Osteocyte (in vitro differentiated cells): ENCODE results near the gene VPS26B. TPM values are rescaled to one million over a fixed set of nuclear protein-coding genes. Genes with fewer than 3 reads are reported as not detected.

ENCODE experiments used
- DNase-seq: peaks from one replicate; pipeline ENCODE4 v3.0.0; 2021; ENCODE audit warnings: mixed read lengths; ENCODE audit not compliant: unreplicated experiment; ENCODE audit errors: extremely low spot score
- H3K27ac Mint-ChIP-seq: one replicate; pipeline ENCODE4 v1.8.0; 2021; ENCODE audit warnings: mild to moderate bottlenecking, mixed read lengths; ENCODE audit not compliant: unreplicated experiment
- H3K27me3 Mint-ChIP-seq: one replicate; pipeline ENCODE4 v1.8.0; 2021; ENCODE audit warnings: mixed read lengths; ENCODE audit not compliant: unreplicated experiment
- H3K36me3 Mint-ChIP-seq: one replicate; pipeline ENCODE4 v1.8.0; 2021; ENCODE audit warnings: mixed read lengths; ENCODE audit not compliant: unreplicated experiment
- H3K4me1 Mint-ChIP-seq: one replicate; pipeline ENCODE4 v1.8.0; 2021; ENCODE audit warnings: mixed read lengths; ENCODE audit not compliant: unreplicated experiment
- H3K4me3 Mint-ChIP-seq: one replicate; pipeline ENCODE4 v1.8.0; 2021; ENCODE audit warnings: mild to moderate bottlenecking, moderate library complexity, mixed read lengths; ENCODE audit not compliant: unreplicated experiment
- H3K9me3 Mint-ChIP-seq: one replicate; pipeline ENCODE4 v1.8.0; 2021; ENCODE audit warnings: mixed read lengths; ENCODE audit not compliant: unreplicated experiment
- CTCF ChIP-seq: fragments of 200-600 bp; sonication (generic); IDR thresholded peaks from 2 replicates; pipeline ENCODE4 v1.5.0; 2021; ENCODE audit warnings: antibody characterized with exemption, mild to moderate bottlenecking, moderate library complexity
- total RNA-seq: library from RNA; stranded (reverse); gene quantifications from 2 replicates; pipeline ENCODE4 v1.2.1, GENCODE V29; 2021

Gene VPS26B
- total RNA-seq, 1 donor from 2014 or later, result 54.3 TPM

DNA sequence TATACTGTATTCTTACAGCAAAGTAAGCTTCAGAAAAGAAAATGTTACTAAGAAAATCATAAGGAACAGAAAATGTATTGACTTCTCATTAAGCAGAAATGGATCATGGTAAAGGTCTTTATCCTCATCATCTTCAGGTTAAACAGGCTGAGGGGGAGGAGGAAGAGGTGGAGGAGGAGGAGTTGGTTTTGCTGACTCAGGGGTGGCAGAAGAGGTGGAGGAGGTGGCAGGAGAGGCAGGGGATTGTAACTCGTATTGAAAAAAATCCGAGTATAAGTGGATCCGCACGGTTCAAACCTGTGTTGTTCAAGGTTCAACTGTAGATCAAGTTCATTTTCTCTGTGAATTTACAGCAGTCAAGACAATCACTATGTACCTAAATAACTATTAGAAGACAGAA, 64.7 kb downstream of the VPS26B start:
- H3K9me3 Mint-ChIP-seq, result no peaks in the 10 kb centered on the region
- no peak overlapping the region for H3K27ac Mint-ChIP-seq
- peaks cover 12% of the 10 kb centered on the region for H3K27me3 Mint-ChIP-seq
- H3K36me3 Mint-ChIP-seq, result no peaks in the 10 kb centered on the region
- no peak for TF ChIP-seq CTCF
- H3K4me3 Mint-ChIP-seq, result no peak overlapping the region
- no peaks in the 10 kb centered on the region for H3K4me1 Mint-ChIP-seq
- no peak for DNase-seq

- Mint-ChIP-seq H3K9me3 (no peaks in the 10 kb centered on the region), H3K27me3 (peaks cover 13% of the 10 kb centered on the region), H3K36me3 (no peaks in the 10 kb centered on the region), H3K4me1 (no peaks in the 10 kb centered on the region), H3K27ac (no peak overlapping the region), H3K4me3 (no peak overlapping the region)
- DNase-seq, result no peak
- TF ChIP-seq CTCF, result no peak
Measured at GRCh38 chr11:134289789-134290188, 65.3 kb downstream of the VPS26B start.

DNA sequence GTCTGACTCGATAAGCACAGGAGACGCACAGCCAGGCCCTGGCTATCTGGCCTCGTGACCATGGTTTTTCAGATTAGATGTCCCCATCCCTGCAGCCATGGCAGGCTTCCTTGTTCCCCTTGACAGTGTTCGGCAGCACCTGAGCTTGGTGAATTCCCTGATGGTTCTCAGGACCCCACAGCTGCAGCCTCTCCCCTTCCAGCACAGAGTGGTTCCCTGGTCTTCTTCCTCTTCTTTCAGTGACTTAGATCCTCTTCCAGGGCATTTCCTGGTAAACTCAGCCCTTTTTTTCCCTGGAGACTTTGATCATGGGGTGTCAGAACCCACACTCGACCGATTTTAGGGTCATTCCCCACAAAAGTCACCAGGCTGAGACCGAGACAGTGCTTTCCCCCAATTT, 66.2 kb downstream of the VPS26B start:
- no peak overlapping the region for H3K27ac Mint-ChIP-seq
- H3K27me3 Mint-ChIP-seq, result peaks cover 15% of the 10 kb centered on the region
- DNase-seq, result no peak
- no peaks in the 10 kb centered on the region for H3K4me1 Mint-ChIP-seq
- H3K36me3 Mint-ChIP-seq, result no peaks in the 10 kb centered on the region
- no peaks in the 10 kb centered on the region for H3K9me3 Mint-ChIP-seq
- H3K4me3 Mint-ChIP-seq, result no peak overlapping the region
- TF ChIP-seq CTCF, result no peak

- H3K4me1 Mint-ChIP-seq, result no peaks in the 10 kb centered on the region
- no peaks in the 10 kb centered on the region for H3K9me3 Mint-ChIP-seq
- TF ChIP-seq CTCF, result no peak
- no peaks in the 10 kb centered on the region for H3K36me3 Mint-ChIP-seq
- H3K27me3 Mint-ChIP-seq, result peaks cover 16% of the 10 kb centered on the region
- H3K4me3 Mint-ChIP-seq, result no peak overlapping the region
- H3K27ac Mint-ChIP-seq, result no peak overlapping the region
- DNase-seq, result no peak
Measured at GRCh38 chr11:134291196-134291595, 66.7 kb downstream of the VPS26B start.

DNA sequence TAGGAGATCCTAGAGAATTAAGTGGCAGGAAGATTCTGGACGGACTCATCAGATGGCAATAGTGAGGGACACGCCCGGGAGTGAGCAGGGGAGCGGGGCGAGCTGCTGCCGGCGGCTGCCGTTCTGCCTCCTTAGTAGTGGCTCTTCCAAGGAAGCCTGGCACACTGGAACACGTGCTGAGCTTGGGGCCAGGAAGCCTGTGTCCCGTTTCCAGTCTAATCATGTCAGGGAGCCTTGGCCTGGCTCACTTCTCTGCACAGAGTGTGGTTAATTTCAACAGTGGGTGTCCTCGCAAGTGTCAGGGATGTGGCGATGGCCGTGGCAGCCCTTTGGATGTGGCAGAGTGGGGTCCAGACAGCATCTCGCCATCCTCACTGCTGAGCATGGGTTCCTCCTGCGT, 68.2 kb downstream of the VPS26B start:
- no peaks in the 10 kb centered on the region for H3K9me3 Mint-ChIP-seq
- TF ChIP-seq CTCF, result no peak

More for the DNA sequence above, 68.2 kb downstream of the VPS26B start:
- Mint-ChIP-seq H3K27ac (no peak overlapping the region), H3K4me3 (no peak overlapping the region), H3K27me3 (peaks cover 16% of the 10 kb centered on the region), H3K4me1 (no peaks in the 10 kb centered on the region), H3K36me3 (no peaks in the 10 kb centered on the region)
- DNase-seq, result no peak
